HepG2 (cell line): ENCODE measurements around the gene MAP1LC3A. TPM values are rescaled to one million over a fixed set of nuclear protein-coding genes. Genes with fewer than 3 reads are reported as not detected.

Experiments
- ATAC-seq: fragments of 200-7000 bp; cut with Tn5 transposase; 3 replicates; pipeline ENCODE4 v1.9.1; 2020; ENCODE audit warnings: mild to moderate bottlenecking, moderate library complexity
- BruUV-seq: library from RNA; stranded (reverse); fragments of 400-500 nt; replicated peaks from 2 replicates; lab custom pipeline; 2021; lab: Mats Ljungman, UMichigan
- CTCF ChIA-PET: fragments of 300-600 bp; formaldehyde crosslinking; extraction: SDS; loops from one replicate; lab custom pipeline; 2021; ENCODE audit warnings: low total read pairs, inconsistent platforms, low intra/inter-chr PET ratio; lab: Yijun Ruan, JAX
- POLR2A ChIA-PET: fragments of 350-600 bp; sonication (Branson Sonifier 250); formaldehyde crosslinking; loops from one replicate; lab custom pipeline; 2020; ENCODE audit warnings: antibody characterized with exemption, inconsistent platforms; lab: Yijun Ruan, JAX
- DNase-seq: peaks from one replicate; pipeline ENCODE4 v3.0.0-alpha.2; 2015; ENCODE audit warnings: low spot score
- FAIRE-seq: peaks from 3 replicates; lab custom pipeline; 2011; peaks lifted over from hg19 to GRCh38; lab: Jason Lieb, UNC
- H2AFZ ChIP-seq: one replicate; pipeline ENCODE4 v1.6.1; 2011; ENCODE audit warnings: low read length, inconsistent platforms
- H3K27ac ChIP-seq: fragments of 300-600 bp; 3 replicates; pipeline ENCODE4 v1.8.0; 2011; ENCODE audit warnings: mixed run types, mild to moderate bottlenecking, mixed read lengths, low read length, inconsistent platforms; ENCODE audit not compliant: insufficient read depth; ENCODE audit errors: extremely low read length
- H3K27me3 ChIP-seq, 2 experiments: fragments of 200-600 bp in 1 of 2; 2 replicates in 1 of 2; 3 replicates in 1 of 2; pipeline versions ENCODE4 v1.6.0 to v1.8.0; 2011; ENCODE audit warnings: low read length in 2 of 2, mild to moderate bottlenecking in 2 of 2, moderate library complexity in 2 of 2, inconsistent platforms in 1 of 2; ENCODE audit not compliant: insufficient read depth in 2 of 2, control insufficient read depth in 1 of 2
- H3K36me3 ChIP-seq, 2 experiments: fragments of 200-600 bp in 1 of 2; replicated peaks in 1 of 2; 2 replicates in 1 of 2; 3 replicates in 1 of 2; pipeline versions ENCODE4 v1.5.1 to v1.8.0; 2011; ENCODE audit warnings: low read length in 2 of 2, inconsistent platforms in 1 of 2; ENCODE audit not compliant: insufficient read depth in 2 of 2, control insufficient read depth in 1 of 2
- H3K4me1 ChIP-seq: 2 replicates; pipeline ENCODE4 v1.5.1; 2012; ENCODE audit warnings: low read length, inconsistent platforms; ENCODE audit not compliant: insufficient read depth
- H3K4me2 ChIP-seq: 2 replicates; pipeline ENCODE4 v1.6.0; 2011; ENCODE audit warnings: low read depth, low read length, inconsistent platforms
- H3K4me3 ChIP-seq, 3 experiments: fragments of 200-600 bp in 1 of 3; sonication (generic), shearing (Covaris generic) in 1 of 3; replicated peaks in 1 of 3; 2 replicates each; pipeline ENCODE4 v1.5.1; 2011 to 2016; ENCODE audit warnings: low read length in 3 of 3, inconsistent platforms in 2 of 3, low read depth in 2 of 3, mild to moderate bottlenecking in 2 of 3, control low read depth in 1 of 3, mixed read lengths in 1 of 3; ENCODE audit not compliant: insufficient read depth in 1 of 3
- H3K79me2 ChIP-seq: one replicate; pipeline ENCODE4 v1.6.1; 2011; ENCODE audit warnings: low read length, inconsistent platforms; ENCODE audit not compliant: insufficient read depth
- H3K9ac ChIP-seq: 2 replicates; pipeline ENCODE4 v1.6.0; 2011; ENCODE audit warnings: mild to moderate bottlenecking, low read depth, low read length, inconsistent platforms; ENCODE audit not compliant: insufficient read depth
- H3K9me3 ChIP-seq: 2 replicates; pipeline ENCODE4 v1.5.1; 2012; ENCODE audit warnings: mild to moderate bottlenecking, low read length
- H4K20me1 ChIP-seq: 2 replicates; pipeline ENCODE4 v1.6.0; 2011; ENCODE audit warnings: inconsistent platforms, mild to moderate bottlenecking, low read length, moderate library complexity; ENCODE audit not compliant: insufficient read depth
- ARID4A ChIP-seq: sonication (generic); formaldehyde crosslinking; IDR thresholded peaks from 2 replicates; pipeline ENCODE4 v1.5.0; 2020; ENCODE audit warnings: mild to moderate bottlenecking, missing genetic modification reagents, borderline replicate concordance
- MED13 ChIP-seq: sonication (generic); formaldehyde crosslinking; IDR thresholded peaks from 2 replicates; pipeline ENCODE4 v1.5.0; 2020; ENCODE audit warnings: missing genetic modification reagents
- PAX8 ChIP-seq: sonication (generic); formaldehyde crosslinking; IDR thresholded peaks from 2 replicates; pipeline ENCODE4 v1.8.0; 2022; ENCODE audit warnings: mild to moderate bottlenecking, missing genetic modification reagents, borderline replicate concordance
- PHF8 ChIP-seq: sonication (generic); formaldehyde crosslinking; IDR thresholded peaks from 2 replicates; pipeline ENCODE4 v1.5.0; 2020; ENCODE audit warnings: missing genetic modification reagents
- PRPF4 ChIP-seq: fragments of 200-400 bp; formaldehyde crosslinking; IDR thresholded peaks from 2 replicates; pipeline ENCODE4 v1.6.1; 2016; ENCODE audit warnings: low read length, low read depth; ENCODE audit not compliant: poor library complexity, severe bottlenecking
- RARG ChIP-seq: sonication (generic); formaldehyde crosslinking; IDR thresholded peaks from 2 replicates; pipeline ENCODE4 v1.4.0; 2020; ENCODE audit warnings: low read depth, mild to moderate bottlenecking, missing genetic modification reagents
- RBFOX2 ChIP-seq: fragments of 200-400 bp; formaldehyde crosslinking; IDR thresholded peaks from 2 replicates; pipeline ENCODE4 v1.6.1; 2017; ENCODE audit warnings: low read depth, mild to moderate bottlenecking, low read length
- RFX5 ChIP-seq: IDR thresholded peaks from 2 replicates; pipeline ENCODE4 v1.6.1; 2011; ENCODE audit warnings: low read depth, low read length, improper control_type of control experiment
- ZFY ChIP-seq: sonication (generic); formaldehyde crosslinking; IDR thresholded peaks from 2 replicates; pipeline ENCODE4 v1.4.0; 2020; ENCODE audit warnings: missing genetic modification reagents
- ZNF230 ChIP-seq: sonication (generic); formaldehyde crosslinking; IDR thresholded peaks from 2 replicates; pipeline ENCODE4 v1.4.0; 2020; ENCODE audit warnings: mild to moderate bottlenecking, missing genetic modification reagents
- ZNF33A ChIP-seq: sonication (generic); formaldehyde crosslinking; IDR thresholded peaks from 2 replicates; pipeline ENCODE4 v1.5.1; 2020; ENCODE audit warnings: missing genetic modification reagents, mild to moderate bottlenecking, moderate library complexity, borderline replicate concordance
- ZNF343 ChIP-seq: sonication (generic); formaldehyde crosslinking; IDR thresholded peaks from 2 replicates; pipeline ENCODE4 v1.4.0; 2020; ENCODE audit warnings: mild to moderate bottlenecking, missing genetic modification reagents
- ZNF441 ChIP-seq: sonication (generic); formaldehyde crosslinking; IDR thresholded peaks from 2 replicates; pipeline ENCODE4 v1.7.0; 2021; ENCODE audit warnings: missing genetic modification reagents, borderline replicate concordance
- ZNF816 ChIP-seq: sonication (generic); formaldehyde crosslinking; IDR thresholded peaks from 2 replicates; pipeline ENCODE4 v1.8.0; 2022; ENCODE audit warnings: missing genetic modification reagents, mild to moderate bottlenecking, borderline replicate concordance
- WGBS: methylation state at CpG from one replicate; pipeline ENCODE4 v1.1.6; 2017; ENCODE audit warnings: low lambda C conversion rate; 5-methylcytosine and 5-hydroxymethylcytosine counted together
- in situ Hi-C: cut with HindIII; loops from 2 replicates; pipeline ENCODE4 v1.10.0; 2017; ENCODE audit warnings: low pct_unique_long_range_greater_than_20kb; ENCODE audit not compliant: extremely low pct_ligation_motif_present
- intact Hi-C: fragments of 100-400 bp; cut with micrococcal nuclease; formaldehyde crosslinking; loops from one replicate; pipeline ENCODE4 v1.10.0; 2022; ENCODE audit not compliant: unreplicated experiment
- polyA plus RNA-seq, 8 experiments: library from polyadenylated mRNA; depleted of rRNA in 3 of 8; stranded (reverse) in 7 of 8; unstranded in 1 of 8; fragments of >200 nt; fragmentation: Illumina TruSeq in 4 of 8; extraction: Trizol in 4 of 8; gene quantifications; 2 replicates each; pipeline versions ENCODE4 v1.2.1 to v1.2.3, GENCODE V29; 2011 to 2016; ENCODE audit warnings: low read depth in 4 of 8, missing spikeins in 1 of 8, mixed read lengths in 1 of 8; ENCODE audit not compliant: insufficient read depth in 1 of 8
- total RNA-seq, 5 experiments: library from RNA; depleted of rRNA; stranded (reverse); fragments of >200 nt; fragmentation: Illumina TruSeq; extraction: Trizol; gene quantifications; 2 replicates each; pipeline ENCODE4 v1.2.3, GENCODE V29; 2016; ENCODE audit warnings: low read depth in 1 of 5

The MAP1LC3A gene
- total and polyA plus RNA-seq, 2 of the 13 experiments (the other 11 are each of a cell fraction or from before 2014, with no cell fraction given): not detected

- peak; percentile 71; the same call in 1 of the 2 replicates for TF ChIP-seq ARID4A (CRISPR knock-in tag)
Observed at GRCh38 chr20:34525709-34526416, 32.7 kb upstream of the MAP1LC3A start (continued).

DNA sequence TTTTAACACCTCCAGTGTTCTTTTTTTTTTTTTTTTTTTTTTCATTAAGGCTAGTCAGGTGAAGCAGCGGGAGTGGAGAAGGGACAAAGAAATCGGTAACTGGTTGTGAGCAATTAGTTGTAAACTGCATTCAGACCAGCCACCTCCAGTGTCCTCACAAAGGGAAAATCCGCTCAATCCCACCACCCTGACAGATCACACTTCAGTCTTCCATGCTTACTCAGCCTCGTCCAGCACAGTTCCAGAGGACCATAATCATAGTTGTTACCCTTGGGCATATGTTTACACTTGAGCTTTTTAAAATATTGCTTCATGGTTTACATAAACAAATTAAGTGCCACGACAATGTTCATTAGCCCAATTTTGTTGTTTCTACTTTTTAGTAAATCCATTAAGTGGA, 32.1 kb upstream of the MAP1LC3A start:
- Histone ChIP-seq H3K9me3 (no peaks in the 10 kb centered on the region), H3K27ac (peak overlapping the region; percentile 51), H3K27me3 (no peaks in the 10 kb centered on the region), H2AFZ (no peak overlapping the region), H3K79me2 (peaks cover 55% of the 10 kb centered on the region)
- intact Hi-C loops: loop anchor here (2.0 kb wide), 1 partner anchor 22 kb away; no protein-coding TSS in a partner anchor
- ATAC-seq: no peak
- TF ChIP-seq ZFY (CRISPR knock-in tag) (0 out of 2 replicates have a peak, but pooled peaks have one; percentile 14), ZNF230 (CRISPR knock-in tag) (no peak), RBFOX2 (peak; percentile 2; the same call in 1 of the 2 replicates), ZNF816 (CRISPR knock-in tag) (0 out of 2 replicates have a peak, but pooled peaks have one; percentile 18), RFX5 (no peak), ZNF343 (CRISPR knock-in tag) (0 out of 2 replicates have a peak, but pooled peaks have one; percentile 12), RARG (CRISPR knock-in tag) (no peak), PAX8 (CRISPR knock-in tag) (no peak), PRPF4 (peak; percentile 2), MED13 (no peak), PHF8 (0 out of 2 replicates have a peak, but pooled peaks have one; percentile 2), ZNF441 (0 out of 2 replicates have a peak, but pooled peaks have one; percentile 5), ZNF33A (CRISPR knock-in tag) (0 out of 2 replicates have a peak, but pooled peaks have one; percentile 20)
- TF ChIP-seq, all 625 proteins: peak for 8
- in situ Hi-C loops: no loop called here
- WGBS: 90% methylated on average over 5 of the region's 5 CpGs
- Histone ChIP-seq H3K4me2 (peak overlapping the region; percentile 52), H3K4me1 (peaks cover 56% of the 10 kb centered on the region), H3K4me3 (no peak overlapping the region), H3K36me3 (peaks cover 35 to 54% of the 10 kb centered on the region in 2 experiments), H3K9ac (peak overlapping the region; percentile 30), H4K20me1 (peaks cover 38% of the 10 kb centered on the region)
- FAIRE-seq (no peak), DNase-seq (no peak)
- BruUV-seq: no TSS peak
- ChIA-PET POLR2A (interaction anchor here (0.7 to 2.6 kb wide), 6 partner anchors 10 to 224 kb away, joined by 4 to 32 read pairs (median 6); partner anchors contain the start of genes AHCY, DYNLRB1 and TP53INP2), CTCF (interaction anchor here (0.6 kb wide), 1 partner anchor 264 kb away, joined by 3 read pairs; no protein-coding TSS in a partner anchor)
